Activated naive CD4-positive, alpha-beta T cell treated with anti-CD3 and anti-CD28 coated beads, Interleukin-2, amount 50 U/mL, for 72 hours (primary cell): ENCODE measurements around the gene PSORS1C2. TPM values are rescaled to one million over a fixed set of nuclear protein-coding genes. Genes with fewer than 3 reads are reported as not detected.
"Not testable (repeated sequence)": the region's sequence is repeated elsewhere in the genome, so short reads cannot be mapped to it uniquely, and the experiment has no call there.

Source experiments
- ATAC-seq, 2 donors: fragments of 150-1000 bp; cut with Tn5 transposase; 2 replicates each; pipeline ENCODE4 v1.10.0; 2021; ENCODE audit warnings: mild to moderate bottlenecking in 2 of 2, moderate library complexity in 2 of 2
- DNase-seq, 2 donors: peaks; one replicate each; pipeline ENCODE4 v3.0.0; 2021 to 2022; ENCODE audit warnings: low spot score in 2 of 2
- H3K27ac Mint-ChIP-seq, 2 donors: one replicate each; pipeline ENCODE4 v1.8.0; 2022; ENCODE audit warnings: mild to moderate bottlenecking in 2 of 2, mixed read lengths in 2 of 2
- H3K36me3 Mint-ChIP-seq, 2 donors: one replicate each; pipeline ENCODE4 v1.8.0; 2022; ENCODE audit warnings: mixed read lengths in 2 of 2
- H3K9me3 Mint-ChIP-seq, 2 donors: one replicate each; pipeline ENCODE4 v1.8.0; 2022; ENCODE audit warnings: mixed read lengths in 2 of 2
- total RNA-seq, 2 donors: library from RNA; stranded (reverse); gene quantifications; one replicate each; pipeline ENCODE4 v1.2.3, GENCODE V29; 2022

The PSORS1C2 gene
- total RNA-seq = not detected

DNA sequence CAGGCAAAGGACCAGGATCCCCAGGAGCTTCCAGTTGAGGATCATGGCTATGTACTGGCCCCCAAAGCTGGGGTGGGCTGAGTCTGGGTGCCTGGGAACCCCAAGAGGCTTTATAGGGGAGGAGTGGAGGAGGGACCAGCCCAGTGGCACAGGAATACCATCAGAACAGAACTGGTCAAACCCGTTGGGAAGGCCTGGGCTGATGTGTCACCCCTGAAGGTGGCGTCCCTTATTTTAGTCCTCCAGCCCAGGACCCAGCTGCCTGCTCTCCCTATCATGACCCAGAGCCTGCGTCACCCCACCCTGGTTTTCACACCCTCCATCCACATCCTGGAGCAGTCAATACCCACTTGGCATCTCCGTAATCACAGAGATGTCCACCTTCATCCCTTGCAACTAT lies at the start of gene PSORS1C2:
PSORS1C2 (minus strand) TSS at position 85 of the 400 bp plus-strand sequence; CDS start at position 45, 40 bp downstream.
- no peak for ATAC-seq
- DNase-seq = no peak
- Mint-ChIP-seq H3K36me3 (no peaks in the 10 kb centered on the region), H3K9me3 (no peaks in the 10 kb centered on the region), H3K27ac (peak within 1 kb of the TSS in 1 of 2 donors; percentile 86)

- Mint-ChIP-seq H3K9me3 (no peaks in the 10 kb centered on the region), H3K27ac (no peak overlapping the region), H3K36me3 (no peaks in the 10 kb centered on the region)
- DNase-seq (no peak), ATAC-seq (no peak)
Measured at GRCh38 chr6:31187780-31188194, 48.9 kb upstream of the PSORS1C2 start.

GRCh38 chr6:31186052-31186734 lies 47.3 kb upstream of the PSORS1C2 start:
- Mint-ChIP-seq H3K27ac (no peak overlapping the region), H3K9me3 (no peaks in the 10 kb centered on the region), H3K36me3 (no peaks in the 10 kb centered on the region)
- ATAC-seq = no peak
- no peak for DNase-seq

GRCh38 chr6:31185695-31186051 lies 46.8 kb upstream of the PSORS1C2 start:
- DNase-seq, H3K27ac Mint-ChIP-seq, H3K36me3 Mint-ChIP-seq, H3K9me3 Mint-ChIP-seq, ATAC-seq: not testable (repeated sequence)

DNA sequence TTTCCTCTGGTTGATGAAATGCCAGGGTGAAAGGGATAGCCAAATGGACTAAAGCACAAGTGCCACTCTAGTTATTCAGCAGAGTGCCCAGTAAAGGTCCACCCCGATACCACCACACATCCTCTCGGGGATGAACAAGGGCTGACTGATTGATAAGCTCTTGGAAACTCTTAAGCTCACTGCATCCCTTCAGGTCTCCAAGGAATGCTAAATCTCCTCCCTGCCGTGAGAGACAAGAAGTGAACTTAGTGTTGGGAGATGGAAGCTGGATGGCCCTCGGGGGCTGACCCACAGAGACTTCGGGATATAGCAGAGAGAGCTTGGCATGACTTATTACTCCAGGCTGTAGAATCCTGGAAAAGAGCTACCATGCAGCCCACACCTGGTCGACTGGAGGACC lies 45.0 kb upstream of the PSORS1C2 start:
- H3K27ac Mint-ChIP-seq, H3K9me3 Mint-ChIP-seq, ATAC-seq, DNase-seq, H3K36me3 Mint-ChIP-seq: not testable (repeated sequence)

DNA sequence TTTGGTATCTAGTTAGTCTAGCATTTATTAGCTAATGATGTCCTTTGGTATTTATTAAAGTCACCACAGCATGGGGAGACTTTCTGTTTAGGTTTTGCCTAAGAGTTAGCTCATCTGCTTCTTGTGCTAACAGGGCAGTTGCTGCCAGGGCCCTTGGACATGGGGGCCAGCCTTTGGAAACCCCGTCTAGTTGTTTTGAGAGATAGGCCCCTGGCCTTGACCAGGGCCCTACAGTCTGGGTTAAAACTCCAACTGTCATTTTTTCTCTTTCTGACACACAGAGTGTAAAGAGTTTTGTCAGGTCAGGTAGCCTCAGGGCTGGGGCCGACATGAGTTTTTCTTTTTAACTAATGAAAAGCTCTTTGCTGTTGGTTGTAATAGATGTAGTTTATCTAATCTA lies 44.4 kb upstream of the PSORS1C2 start:
- H3K27ac Mint-ChIP-seq, DNase-seq, H3K9me3 Mint-ChIP-seq, ATAC-seq, H3K36me3 Mint-ChIP-seq: not testable (repeated sequence)

DNA sequence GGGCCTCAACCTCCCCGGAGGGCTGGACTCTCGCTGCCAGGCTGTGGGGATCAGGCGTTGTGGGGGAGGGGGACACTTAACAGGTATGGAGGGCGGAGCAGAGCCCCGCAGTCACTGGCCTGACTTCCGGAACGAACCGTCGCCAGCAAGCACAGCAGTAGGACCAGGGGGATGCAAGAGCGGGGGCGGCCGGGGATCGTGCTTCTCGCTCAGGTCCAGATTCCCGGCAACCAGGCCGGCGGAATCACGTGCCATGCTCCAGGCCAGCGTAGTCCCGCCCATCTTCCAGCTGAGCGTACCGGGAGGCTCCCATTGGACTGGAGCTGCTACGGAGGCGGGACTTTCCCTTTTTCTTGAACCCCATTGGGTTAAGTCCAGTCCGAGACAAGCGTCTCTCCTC lies 41.6 kb upstream of the PSORS1C2 start:
- Mint-ChIP-seq H3K9me3 (no peaks in the 10 kb centered on the region), H3K27ac (peak overlapping the region in 1 of 2 donors; percentile 84), H3K36me3 (no peaks in the 10 kb centered on the region)
- peak; percentile 33 to 82 for DNase-seq
- ATAC-seq = peak; percentile 89 to 100

DNA sequence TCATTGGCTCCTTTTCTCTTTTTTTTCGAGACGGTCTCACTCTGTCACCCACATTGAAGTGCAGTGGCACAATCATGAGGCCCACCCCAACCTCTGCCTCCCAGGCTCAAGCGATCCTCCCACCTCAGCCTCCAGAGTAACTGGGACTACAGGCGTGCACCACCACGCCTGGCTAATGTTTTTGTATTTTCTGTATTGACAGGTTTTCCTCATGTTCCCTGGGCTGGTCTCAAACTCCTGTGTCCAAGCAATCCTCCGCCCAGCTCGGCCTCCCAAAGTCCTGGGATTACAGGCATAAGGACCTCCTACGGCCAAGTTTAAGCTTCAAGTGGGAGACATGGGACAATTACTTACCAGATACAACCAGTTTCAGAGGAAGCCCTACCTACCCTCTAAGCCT lies 41.0 kb upstream of the PSORS1C2 start:
- Mint-ChIP-seq H3K36me3 (no peaks in the 10 kb centered on the region), H3K27ac (peak overlapping the region in 1 of 2 donors; percentile 84), H3K9me3 (no peaks in the 10 kb centered on the region)
- DNase-seq (no peak), ATAC-seq (no peak)

DNA sequence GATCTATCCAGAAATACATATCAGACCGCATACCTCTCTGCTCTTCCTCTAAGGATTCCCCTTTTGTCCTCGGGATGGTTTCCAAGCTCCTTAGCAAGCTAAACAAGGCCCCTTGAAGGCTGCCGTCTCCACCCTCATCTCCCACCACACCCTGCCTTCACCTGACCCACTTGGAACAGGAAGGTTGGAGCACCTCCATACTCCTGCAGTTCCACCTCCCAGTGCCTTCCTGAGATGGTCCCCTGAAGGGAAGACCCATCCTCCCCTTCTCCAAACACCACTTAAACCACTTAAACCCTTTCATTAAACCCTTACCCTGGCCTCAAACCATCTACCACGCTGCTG lies 40.1 kb upstream of the PSORS1C2 start:
- ATAC-seq (no peak), DNase-seq (no peak)
- Mint-ChIP-seq H3K9me3 (no peaks in the 10 kb centered on the region), H3K27ac (no peak overlapping the region), H3K36me3 (no peaks in the 10 kb centered on the region)

GRCh38 chr6:31178143-31179041 lies 39.5 kb upstream of the PSORS1C2 start:
- peak overlapping the region in 1 of 2 donors; percentile 22 for H3K27ac Mint-ChIP-seq
- DNase-seq = no peak
- H3K9me3 Mint-ChIP-seq = no peaks in the 10 kb centered on the region
- H3K36me3 Mint-ChIP-seq = no peaks in the 10 kb centered on the region
- ATAC-seq = peak in 1 of 2 donors; percentile 70

GRCh38 chr6:31175971-31176370 lies 37.1 kb upstream of the PSORS1C2 start:
- Mint-ChIP-seq H3K27ac (no peak overlapping the region), H3K9me3 (no peaks in the 10 kb centered on the region), H3K36me3 (no peaks in the 10 kb centered on the region)
- DNase-seq (no peak), ATAC-seq (no peak)

DNA sequence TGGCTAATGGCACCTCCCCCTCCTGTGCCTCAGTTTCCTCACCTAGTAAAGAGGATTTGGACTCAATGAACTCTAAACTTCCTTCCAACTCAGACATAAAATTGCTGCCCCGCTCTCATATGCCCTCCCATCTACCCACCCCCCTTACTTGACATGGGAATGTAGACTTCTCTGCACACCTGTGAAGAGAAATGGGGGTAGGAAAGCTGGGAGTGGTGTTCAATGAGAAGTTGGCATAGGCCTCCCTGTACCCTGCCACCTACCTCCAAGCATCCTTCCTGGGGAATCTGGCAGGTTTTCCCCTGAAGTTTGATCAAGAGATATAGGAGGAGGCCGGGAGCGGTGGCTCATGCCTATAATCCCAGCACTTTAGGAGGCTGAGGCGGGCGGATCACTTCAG lies 35.5 kb upstream of the PSORS1C2 start:
- ATAC-seq = no peak
- Mint-ChIP-seq H3K9me3 (no peaks in the 10 kb centered on the region), H3K36me3 (no peaks in the 10 kb centered on the region), H3K27ac (peak overlapping the region in 1 of 2 donors; percentile 54)
- DNase-seq = no peak

DNA sequence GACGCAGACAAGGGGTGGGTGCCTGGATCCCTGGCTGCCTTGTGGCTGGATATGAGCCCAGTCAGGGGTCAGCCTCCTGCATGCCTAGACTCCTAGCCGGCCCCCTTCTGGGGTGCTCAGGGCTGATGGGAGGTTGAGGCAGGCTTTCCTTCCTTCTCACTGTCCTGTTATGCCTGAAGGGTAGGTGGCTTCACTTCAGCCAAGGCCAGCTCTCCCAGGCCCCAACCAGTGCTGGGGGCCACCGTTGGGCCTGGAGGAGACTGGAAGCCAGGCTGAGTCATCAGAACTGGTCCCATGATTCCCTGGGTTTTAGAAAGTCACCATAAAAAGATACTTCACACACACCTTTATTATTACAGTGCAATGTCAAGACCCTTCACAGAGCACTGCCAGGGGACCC lies 34.5 kb upstream of the PSORS1C2 start:
- ATAC-seq (no peak), DNase-seq (no peak)
- no peaks in the 10 kb centered on the region for H3K36me3 Mint-ChIP-seq
- peak overlapping the region in 1 of 2 donors; percentile 54 for H3K27ac Mint-ChIP-seq
- no peaks in the 10 kb centered on the region for H3K9me3 Mint-ChIP-seq

- no peak for ATAC-seq
- Mint-ChIP-seq H3K36me3 (no peaks in the 10 kb centered on the region), H3K27ac (peak overlapping the region in 1 of 2 donors; percentile 54), H3K9me3 (no peaks in the 10 kb centered on the region)
- DNase-seq = no peak
Measured at GRCh38 chr6:31172973-31173384, 34.1 kb upstream of the PSORS1C2 start.

DNA sequence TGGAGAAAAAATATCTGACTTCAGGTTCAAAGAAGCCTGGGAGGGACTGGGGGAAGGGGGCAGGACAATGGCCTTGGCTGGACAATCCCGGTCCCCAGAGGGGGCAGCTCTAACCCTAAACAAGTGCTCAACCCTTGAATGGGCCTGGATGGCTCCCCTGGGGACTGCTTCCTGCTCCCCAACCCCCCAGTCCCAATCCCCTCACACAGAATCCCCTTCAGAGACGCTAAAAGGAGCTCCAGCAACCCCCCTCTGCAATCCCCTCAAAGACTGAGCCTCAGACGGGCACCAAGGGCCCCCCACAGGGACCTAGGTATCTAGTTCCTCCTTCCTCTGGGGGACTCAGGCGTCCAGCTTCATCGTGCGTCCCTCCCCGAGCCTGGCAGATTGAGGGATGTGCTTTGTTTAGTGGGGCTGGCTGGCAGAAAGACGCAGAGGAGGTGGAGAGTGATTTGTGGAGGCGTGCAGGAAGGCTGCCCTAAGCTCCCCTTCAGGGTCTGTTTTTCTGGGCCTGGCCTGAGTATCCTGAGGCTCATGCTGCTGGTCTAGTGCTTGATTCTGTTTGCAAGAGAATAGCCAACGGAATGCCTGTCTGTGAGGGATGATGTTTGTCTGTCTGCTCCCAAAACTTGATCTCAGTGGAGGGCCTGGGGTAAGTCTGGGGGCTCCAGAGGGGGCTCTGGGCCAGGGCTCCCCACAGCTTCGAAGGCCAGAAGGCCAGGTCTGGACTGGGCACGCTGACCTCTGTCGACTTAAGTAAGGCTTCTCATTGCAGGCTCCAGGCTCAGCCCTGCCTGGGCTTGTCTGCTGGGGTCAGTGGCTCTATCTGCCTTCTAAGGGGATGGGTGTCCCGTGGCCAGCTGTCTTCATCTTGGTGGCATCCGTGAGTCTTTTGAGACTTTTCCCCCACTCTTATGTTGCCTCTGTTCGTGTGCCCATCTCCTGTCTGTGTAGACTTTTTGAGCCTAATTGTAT lies 33.4 kb upstream of the PSORS1C2 start:
- Mint-ChIP-seq H3K9me3 (no peaks in the 10 kb centered on the region), H3K36me3 (no peaks in the 10 kb centered on the region), H3K27ac (peak overlapping the region in 1 of 2 donors; percentile 37)
- no peak for DNase-seq
- ATAC-seq = no peak

GRCh38 chr6:31170987-31171671 lies 32.3 kb upstream of the PSORS1C2 start:
- Mint-ChIP-seq H3K27ac (peak overlapping the region; percentile 14 to 15), H3K36me3 (no peaks in the 10 kb centered on the region), H3K9me3 (no peaks in the 10 kb centered on the region)
- no peak for DNase-seq
- no peak for ATAC-seq
